GM13976 (cell line): ENCODE measurements around the gene SH3PXD2A.

ENCODE experiments used
- DNase-seq: peaks from one replicate; pipeline ENCODE4 v3.0.0; 2012; ENCODE audit warnings: low spot score
- in situ Hi-C: fragments of 300-500 bp; cut with MboI; formaldehyde crosslinking; loops from one replicate; pipeline ENCODE4 v1.12.0; 2022; ENCODE audit warnings: low sequenced_read_pairs, mixed read lengths, inconsistent platforms; ENCODE audit not compliant: unreplicated experiment
- TF ChIP-seq, protein P1 (sequence below): IDR thresholded peaks from 2 replicates; pipeline ENCODE4 v1.5.1; 2012; ENCODE audit warnings: borderline replicate concordance, mild to moderate bottlenecking; ENCODE audit not compliant: insufficient read depth; ENCODE audit errors: extremely low read depth, missing control alignments, control extremely low read depth

Gene SH3PXD2A

DNA sequence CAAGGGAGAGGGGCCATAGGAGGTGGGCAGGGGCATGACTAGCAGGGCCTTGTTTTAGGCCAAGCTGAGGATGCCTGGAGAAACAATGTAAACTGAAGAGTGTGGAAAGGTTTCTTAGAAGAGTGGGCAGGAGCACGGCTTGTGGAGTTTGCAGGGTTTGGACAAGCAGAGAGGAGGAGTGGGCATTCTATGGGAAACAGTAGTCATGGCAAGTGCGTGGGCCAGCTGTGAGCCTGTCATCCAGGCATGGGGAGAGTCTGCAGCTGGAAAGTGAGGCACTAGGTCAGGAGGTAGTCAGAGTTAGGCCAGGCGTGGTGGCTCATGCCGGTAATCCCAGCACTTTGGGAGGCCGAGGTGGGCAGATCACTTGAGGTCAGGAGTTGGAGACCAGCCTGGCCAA, 130.1 kb downstream of the SH3PXD2A start:
- TF ChIP-seq, protein P1, sequence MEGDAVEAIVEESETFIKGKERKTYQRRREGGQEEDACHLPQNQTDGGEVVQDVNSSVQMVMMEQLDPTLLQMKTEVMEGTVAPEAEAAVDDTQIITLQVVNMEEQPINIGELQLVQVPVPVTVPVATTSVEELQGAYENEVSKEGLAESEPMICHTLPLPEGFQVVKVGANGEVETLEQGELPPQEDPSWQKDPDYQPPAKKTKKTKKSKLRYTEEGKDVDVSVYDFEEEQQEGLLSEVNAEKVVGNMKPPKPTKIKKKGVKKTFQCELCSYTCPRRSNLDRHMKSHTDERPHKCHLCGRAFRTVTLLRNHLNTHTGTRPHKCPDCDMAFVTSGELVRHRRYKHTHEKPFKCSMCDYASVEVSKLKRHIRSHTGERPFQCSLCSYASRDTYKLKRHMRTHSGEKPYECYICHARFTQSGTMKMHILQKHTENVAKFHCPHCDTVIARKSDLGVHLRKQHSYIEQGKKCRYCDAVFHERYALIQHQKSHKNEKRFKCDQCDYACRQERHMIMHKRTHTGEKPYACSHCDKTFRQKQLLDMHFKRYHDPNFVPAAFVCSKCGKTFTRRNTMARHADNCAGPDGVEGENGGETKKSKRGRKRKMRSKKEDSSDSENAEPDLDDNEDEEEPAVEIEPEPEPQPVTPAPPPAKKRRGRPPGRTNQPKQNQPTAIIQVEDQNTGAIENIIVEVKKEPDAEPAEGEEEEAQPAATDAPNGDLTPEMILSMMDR, result no peak
- no peak for DNase-seq
- in situ Hi-C loops, result no loop called here

DNA sequence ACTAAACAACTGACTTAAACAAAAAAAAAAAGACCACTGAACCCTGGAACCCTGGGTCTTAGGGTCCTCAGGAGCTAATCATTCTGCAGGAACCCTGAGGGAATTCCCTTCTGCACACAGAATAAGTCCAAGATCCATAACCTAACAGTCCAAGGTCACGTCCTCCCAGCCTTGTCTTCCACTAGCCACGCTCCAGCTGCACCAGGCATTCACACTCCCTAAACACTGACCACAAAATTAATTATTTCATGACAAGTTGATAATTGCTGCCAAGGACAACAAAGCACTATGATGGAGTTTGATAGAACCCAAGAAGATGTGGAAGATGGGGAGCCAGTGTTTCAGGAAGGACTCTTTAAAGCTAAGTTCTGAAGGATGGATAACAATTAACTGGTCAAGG, 130.6 kb downstream of the SH3PXD2A start:
- no peak for DNase-seq
- TF ChIP-seq, protein P1, result no peak
- in situ Hi-C loops, result no loop called here

DNA sequence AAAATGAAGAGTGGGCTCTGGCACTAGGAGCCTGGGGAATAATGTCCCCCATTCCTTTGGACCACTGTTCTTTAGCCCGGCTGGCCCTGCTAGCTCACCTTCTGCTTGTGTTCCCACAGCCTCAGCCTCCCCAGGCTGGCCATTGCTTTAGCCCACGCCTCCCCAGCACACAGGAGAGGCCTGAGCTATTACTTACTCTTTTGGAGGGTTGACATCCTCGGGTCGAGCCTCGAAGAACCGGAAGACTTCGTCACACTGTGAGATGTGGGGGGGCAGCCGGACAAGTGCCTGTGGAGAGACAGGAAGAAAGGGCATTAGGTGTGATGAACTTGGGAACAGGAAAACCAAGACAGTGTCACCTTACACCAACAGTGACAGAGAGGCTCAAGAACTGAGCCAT, 131.3 kb downstream of the SH3PXD2A start:
- TF ChIP-seq, protein P1, result no peak
- in situ Hi-C loops, result no loop called here
- no peak for DNase-seq

DNA sequence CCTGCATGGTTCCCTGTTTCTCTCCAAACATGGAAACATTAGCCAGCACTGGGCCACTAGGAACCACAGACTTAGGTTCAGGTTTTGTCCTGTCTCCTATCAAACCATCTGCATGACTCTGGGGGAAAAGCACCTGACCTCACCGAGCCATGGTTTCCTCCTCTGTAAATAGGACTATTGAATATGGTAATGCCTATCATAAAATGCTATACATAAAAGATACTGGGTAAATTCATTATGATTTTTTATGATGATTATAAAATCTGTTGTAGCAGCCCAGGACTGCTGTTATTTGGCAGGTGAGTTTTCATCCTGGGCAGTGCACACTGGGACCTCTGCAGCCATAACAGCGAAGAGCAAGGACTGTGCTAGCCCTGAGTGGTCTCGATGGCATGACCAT, 131.8 kb downstream of the SH3PXD2A start:
- DNase-seq, result no peak
- TF ChIP-seq, protein P1, result no peak
- in situ Hi-C loops, result no loop called here

DNA sequence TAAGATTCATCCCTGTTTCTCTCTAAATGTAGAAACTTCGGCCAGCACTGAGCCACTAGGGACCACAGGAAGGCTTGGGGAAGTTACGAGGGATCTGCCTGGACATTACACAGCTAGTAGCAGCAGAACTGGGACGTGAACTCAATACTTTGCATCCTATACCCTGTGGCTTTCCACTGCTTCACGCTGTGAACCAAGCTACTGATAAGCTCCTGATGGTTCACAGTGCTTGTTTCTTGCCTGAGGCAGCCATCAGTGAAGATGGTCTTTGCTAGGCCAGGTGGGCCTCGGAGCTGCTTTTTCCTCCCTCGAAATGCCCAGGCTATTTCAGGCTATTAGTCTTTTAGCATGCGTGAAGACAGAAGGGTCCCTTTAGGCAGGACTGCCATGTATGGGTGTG, 132.7 kb downstream of the SH3PXD2A start:
- in situ Hi-C loops, result no loop called here
- DNase-seq, result no peak
- TF ChIP-seq, protein P1, result no peak

DNA sequence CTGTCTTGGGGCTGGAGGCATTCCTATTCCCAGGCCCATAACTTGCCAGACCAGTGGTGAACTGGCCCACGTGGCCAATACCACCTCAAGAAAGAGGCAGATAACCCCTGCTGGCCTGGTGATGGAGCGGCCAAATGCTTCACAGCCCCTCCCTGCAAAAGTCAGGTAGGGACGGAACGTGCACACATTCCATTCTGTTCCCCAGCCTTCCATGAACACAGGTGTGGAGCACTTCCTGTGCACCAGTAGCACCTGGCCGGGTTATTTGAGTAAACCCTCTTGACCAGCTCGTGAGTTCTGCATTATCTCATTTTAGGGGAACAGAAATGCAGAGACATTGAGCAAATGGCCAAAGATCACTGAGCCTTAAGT, 134.4 kb downstream of the SH3PXD2A start:
- in situ Hi-C loops, result no loop called here
- DNase-seq, result no peak
- TF ChIP-seq, protein P1, result no peak

DNA sequence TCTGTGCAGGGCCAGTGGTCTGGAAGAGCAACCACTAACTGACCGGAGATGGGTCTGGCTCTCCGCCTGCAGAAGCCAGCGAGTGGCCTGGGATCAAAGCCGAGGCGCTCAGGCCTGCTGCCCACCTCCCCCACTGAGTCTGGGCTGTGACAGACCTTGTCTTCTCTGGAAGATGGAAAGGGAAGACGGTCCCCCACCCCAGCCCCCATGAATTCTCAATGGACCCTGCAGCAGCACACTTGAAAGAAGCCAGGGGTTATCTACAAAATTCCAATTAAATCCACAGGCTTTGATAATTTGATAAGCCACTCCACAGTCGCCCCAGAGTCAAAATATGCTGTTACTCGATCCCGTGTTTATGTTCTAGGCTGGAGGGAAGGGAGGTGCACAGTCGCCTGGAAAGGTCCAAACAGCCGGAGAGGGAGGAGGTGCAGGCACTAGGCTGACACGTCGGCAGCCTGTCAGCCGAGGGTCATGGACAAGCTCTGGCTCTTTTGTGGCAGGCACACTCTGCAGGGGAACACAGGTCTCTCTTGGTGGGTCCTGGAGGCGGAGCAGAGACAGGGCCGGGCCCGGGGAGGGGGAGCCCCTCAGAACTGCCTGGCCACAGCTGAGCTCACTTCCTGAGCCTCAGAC, 134.9 kb downstream of the SH3PXD2A start:
- DNase-seq, result no peak
- TF ChIP-seq, protein P1, result no peak
- in situ Hi-C loops, result no loop called here
